ENCODE results near the gene ST8SIA4.

DNA sequence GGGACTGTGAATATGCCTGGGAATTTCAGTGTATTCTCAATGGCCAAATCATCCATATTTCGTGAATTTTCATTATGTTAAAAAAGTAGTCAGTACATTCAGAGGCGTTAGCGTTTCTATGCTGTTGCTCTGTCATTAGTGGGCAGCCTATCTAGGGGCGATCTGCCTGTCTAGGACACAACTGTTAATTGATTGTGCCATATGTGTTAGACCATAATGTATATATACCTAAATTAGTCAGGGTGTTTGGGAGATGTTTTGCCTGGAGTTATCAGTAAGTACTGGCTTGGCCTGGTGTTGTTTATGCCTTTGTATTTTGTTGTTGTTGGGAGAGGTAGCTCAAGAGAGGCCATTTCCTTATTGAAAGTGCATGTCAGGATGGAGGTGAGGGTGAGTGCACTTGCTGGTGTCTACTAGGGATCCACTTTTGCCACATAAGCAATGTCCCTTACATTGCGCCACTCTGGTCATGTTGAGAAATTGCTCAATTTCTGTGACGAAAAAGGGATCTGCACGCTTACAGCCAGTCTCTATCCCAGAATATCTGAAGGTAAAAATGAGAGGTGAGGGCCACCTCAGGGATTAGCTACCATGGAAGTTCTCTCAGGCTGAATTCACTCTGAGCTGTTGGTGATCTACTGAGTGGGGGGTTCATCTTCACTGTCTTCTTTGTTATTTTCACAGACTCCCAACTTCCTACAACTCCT, 123.3 kb downstream of the ST8SIA4 start:
- no peak for TF ChIP-seq POLR2A (IDR thresholded peaks at IDR 0.05)
- TF ChIP-seq, protein P1, sequence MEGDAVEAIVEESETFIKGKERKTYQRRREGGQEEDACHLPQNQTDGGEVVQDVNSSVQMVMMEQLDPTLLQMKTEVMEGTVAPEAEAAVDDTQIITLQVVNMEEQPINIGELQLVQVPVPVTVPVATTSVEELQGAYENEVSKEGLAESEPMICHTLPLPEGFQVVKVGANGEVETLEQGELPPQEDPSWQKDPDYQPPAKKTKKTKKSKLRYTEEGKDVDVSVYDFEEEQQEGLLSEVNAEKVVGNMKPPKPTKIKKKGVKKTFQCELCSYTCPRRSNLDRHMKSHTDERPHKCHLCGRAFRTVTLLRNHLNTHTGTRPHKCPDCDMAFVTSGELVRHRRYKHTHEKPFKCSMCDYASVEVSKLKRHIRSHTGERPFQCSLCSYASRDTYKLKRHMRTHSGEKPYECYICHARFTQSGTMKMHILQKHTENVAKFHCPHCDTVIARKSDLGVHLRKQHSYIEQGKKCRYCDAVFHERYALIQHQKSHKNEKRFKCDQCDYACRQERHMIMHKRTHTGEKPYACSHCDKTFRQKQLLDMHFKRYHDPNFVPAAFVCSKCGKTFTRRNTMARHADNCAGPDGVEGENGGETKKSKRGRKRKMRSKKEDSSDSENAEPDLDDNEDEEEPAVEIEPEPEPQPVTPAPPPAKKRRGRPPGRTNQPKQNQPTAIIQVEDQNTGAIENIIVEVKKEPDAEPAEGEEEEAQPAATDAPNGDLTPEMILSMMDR (IDR thresholded peaks at IDR 0.05), result no peak

Data from esophagus squamous epithelium (tissue), 4 donors.